Lower lobe of right lung (tissue), 2 donors: ENCODE results near the gene DAZ1. TPM values are rescaled to one million over a fixed set of nuclear protein-coding genes. Genes with fewer than 3 reads are reported as not detected.
"Not testable (repeated sequence)": the region's sequence is repeated elsewhere in the genome, so short reads cannot be mapped to it uniquely, and the experiment has no call there.

Experiments used
- ATAC-seq, 2 donors: fragments of 200-7000 bp; cut with Tn5 transposase; one replicate each; pipeline ENCODE4 v1.9.1; 2020 to 2022; ENCODE audit warnings: mild to moderate bottlenecking in 2 of 2, moderate library complexity in 2 of 2
- DNase-seq: peaks from one replicate; pipeline ENCODE4 v3.0.0-alpha.2; 2020
- H3K27ac ChIP-seq: fragments of 200-600 bp; one replicate; pipeline ENCODE4 v1.8.0; 2022
- H3K27me3 ChIP-seq: fragments of 200-600 bp; one replicate; pipeline ENCODE4 v1.8.0; 2022; ENCODE audit warnings: low read depth
- H3K36me3 ChIP-seq: fragments of 200-600 bp; one replicate; pipeline ENCODE4 v1.8.0; 2022; ENCODE audit warnings: mild to moderate bottlenecking
- H3K4me1 ChIP-seq: fragments of 200-600 bp; one replicate; pipeline ENCODE4 v1.8.0; 2022
- H3K4me3 ChIP-seq: fragments of 200-600 bp; one replicate; pipeline ENCODE4 v1.8.0; 2022; ENCODE audit warnings: mild to moderate bottlenecking
- H3K9me3 ChIP-seq: fragments of 200-600 bp; one replicate; pipeline ENCODE4 v1.8.0; 2022
- intact Hi-C: fragments of 100-400 bp; cut with DNase I; formaldehyde crosslinking; loops from one replicate; pipeline ENCODE4 v1.11.0; 2022
- long read RNA-seq: library from polyadenylated mRNA; unstranded; transcript quantifications from one replicate; pipeline ENCODE4 v2.0.0, GENCODE V29; 2021
- total RNA-seq: library from RNA; stranded (reverse); fragmentation: NEBNext Ultra II Directional; extraction: Animal tissue kit (Norgen Biotek cat#: 25700); gene quantifications from one replicate; pipeline ENCODE4 v1.2.1, GENCODE V29; 2021
- donor health status: DM: no; HTN: yes; CAD: no; lungs with severe emphysema.

The DAZ1 gene
- not detected for total RNA-seq
- long read RNA-seq: 0 reads

DNA sequence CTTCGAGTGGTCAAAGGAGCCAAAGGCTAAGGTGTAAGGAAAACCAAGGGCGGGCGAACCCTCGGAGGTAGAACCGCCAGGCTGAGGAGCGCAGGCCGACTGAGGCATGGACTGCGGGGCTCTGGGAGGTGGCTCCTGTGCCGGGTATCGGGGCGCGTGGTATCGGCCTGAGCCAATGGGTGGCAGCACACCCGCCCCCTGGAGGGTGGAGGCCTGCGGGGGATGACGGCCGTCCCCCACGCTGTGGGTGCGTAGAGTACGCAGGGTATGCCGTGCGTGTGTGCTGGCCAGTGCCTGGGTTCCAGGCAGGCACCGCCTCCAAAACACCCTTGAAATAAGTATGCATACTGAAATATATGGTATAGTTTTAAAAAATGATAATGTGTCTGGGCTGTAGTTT lies at the start of gene DAZ1:
TSS of gene DAZ1 (minus strand) at position 101 of the 400 bp plus-strand sequence. CDS start 208 bp downstream, outside the sequence.
- H3K9me3 ChIP-seq, H3K36me3 ChIP-seq, H3K4me1 ChIP-seq, H3K4me3 ChIP-seq, DNase-seq, H3K27me3 ChIP-seq, H3K27ac ChIP-seq, ATAC-seq, intact Hi-C loops: not testable (repeated sequence)

GRCh38 chrY:23219233-23219632 lies 20.4 kb upstream of the DAZ1 start, which contains the start of gene DAZ2:
Gene DAZ2 (plus strand): TSS chrY:23219533. CDS start chrY:23219741, 208 bp downstream.
- H3K36me3 ChIP-seq, H3K27me3 ChIP-seq, ATAC-seq, H3K9me3 ChIP-seq, H3K4me3 ChIP-seq, H3K27ac ChIP-seq, H3K4me1 ChIP-seq, DNase-seq, intact Hi-C loops: not testable (repeated sequence)

DNA sequence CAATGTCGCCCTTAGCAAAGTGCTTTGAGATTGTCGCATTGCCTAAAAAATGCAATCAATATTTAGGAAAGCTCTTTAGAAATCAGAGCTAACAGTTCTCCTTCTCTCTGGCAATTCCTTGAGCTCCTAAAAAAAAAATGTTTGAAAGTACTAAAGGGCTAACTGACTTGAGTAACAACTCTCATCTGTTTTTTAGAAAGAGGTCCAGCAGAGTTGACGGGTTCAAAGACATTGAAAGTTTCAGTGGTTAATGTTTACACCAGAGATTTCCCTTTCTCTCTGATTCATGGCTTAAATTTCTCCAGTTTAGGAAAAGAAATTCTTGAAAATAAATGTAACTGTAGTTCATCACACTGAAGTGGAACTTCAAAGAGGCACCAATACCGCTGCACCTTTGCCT lies 11.9 kb upstream of the DAZ1 start:
- ATAC-seq, H3K36me3 ChIP-seq, H3K9me3 ChIP-seq, H3K4me1 ChIP-seq, intact Hi-C loops, DNase-seq, H3K4me3 ChIP-seq, H3K27ac ChIP-seq, H3K27me3 ChIP-seq: not testable (repeated sequence)

- intact Hi-C loops, H3K9me3 ChIP-seq, H3K36me3 ChIP-seq, H3K4me1 ChIP-seq, H3K27ac ChIP-seq, H3K27me3 ChIP-seq, H3K4me3 ChIP-seq, ATAC-seq, DNase-seq: not testable (repeated sequence)
These were observed 11.1 kb upstream of the DAZ1 start for GRCh38 chrY:23209802-23210495.

DNA sequence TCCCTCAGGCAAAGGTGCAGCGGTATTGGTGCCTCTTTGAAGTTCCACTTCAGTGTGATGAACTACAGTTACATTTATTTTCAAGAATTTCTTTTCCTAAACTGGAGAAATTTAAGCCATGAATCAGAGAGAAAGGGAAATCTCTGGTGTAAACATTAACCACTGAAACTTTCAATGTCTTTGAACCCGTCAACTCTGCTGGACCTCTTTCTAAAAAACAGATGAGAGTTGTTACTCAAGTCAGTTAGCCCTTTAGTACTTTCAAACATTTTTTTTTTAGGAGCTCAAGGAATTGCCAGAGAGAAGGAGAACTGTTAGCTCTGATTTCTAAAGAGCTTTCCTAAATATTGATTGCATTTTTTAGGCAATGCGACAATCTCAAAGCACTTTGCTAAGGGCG lies 8.6 kb upstream of the DAZ1 start:
- ATAC-seq, H3K4me1 ChIP-seq, DNase-seq, H3K9me3 ChIP-seq, H3K27ac ChIP-seq, H3K36me3 ChIP-seq, H3K4me3 ChIP-seq, H3K27me3 ChIP-seq, intact Hi-C loops: not testable (repeated sequence)

Other genes starting within 250 kb of the DAZ1 start
- not detected for gene BPY2, start 214.7 kb downstream of the DAZ1 start, total RNA-seq
- gene DAZ2, start 20.5 kb upstream of the DAZ1 start, total RNA-seq: not detected